K562 (cell line): ENCODE results near the gene ZNF749. TPM values are rescaled to one million over a fixed set of nuclear protein-coding genes. Genes with fewer than 3 reads are reported as not detected.

Experiments
- ADNP ChIP-seq: fragments of 200-800 bp; sonication (Bioruptor generic); IDR thresholded peaks from 2 replicates; pipeline ENCODE4 v1.6.1; 2016; ENCODE audit warnings: missing genetic modification characterization, missing compliant biosample characterization
- ASH1L ChIP-seq: fragments of 450-650 bp; IDR thresholded peaks from 2 replicates; pipeline ENCODE4 v1.6.1; 2018; ENCODE audit warnings: borderline replicate concordance, mild to moderate bottlenecking, low read depth; ENCODE audit not compliant: partially characterized antibody
- CBX5 ChIP-seq: IDR thresholded peaks from 2 replicates; pipeline ENCODE4 v1.6.1; 2014; ENCODE audit warnings: low read depth, borderline replicate concordance
- CHD1 ChIP-seq: fragments of 200-600 bp; sonication (generic); IDR thresholded peaks from one replicate; pipeline ENCODE4 v1.6.1; 2012; ENCODE audit warnings: mild to moderate bottlenecking, moderate library complexity, low read length, inconsistent platforms
- E2F1 ChIP-seq: sonication (generic); formaldehyde crosslinking; IDR thresholded peaks from 2 replicates; pipeline ENCODE4 v1.8.1; 2023; ENCODE audit warnings: mild to moderate bottlenecking, missing genetic modification reagents, moderate library complexity
- GTF2B ChIP-seq: IDR thresholded peaks from 2 replicates; pipeline ENCODE4 v1.6.1; 2011; ENCODE audit not compliant: insufficient read length; ENCODE audit errors: extremely low read depth
- KAT7 ChIP-seq: sonication (generic); formaldehyde crosslinking; IDR thresholded peaks from 2 replicates; pipeline ENCODE4 v1.8.0; 2022; ENCODE audit warnings: missing genetic modification reagents, mild to moderate bottlenecking, borderline replicate concordance
- MAX ChIP-seq: sonication (generic); formaldehyde crosslinking; IDR thresholded peaks from 2 replicates; pipeline ENCODE4 v1.9.0; 2022; ENCODE audit warnings: mild to moderate bottlenecking, missing genetic modification reagents
- MTA2 ChIP-seq: fragments of 450-650 bp; IDR thresholded peaks from 2 replicates; pipeline ENCODE4 v1.6.1; 2016; ENCODE audit warnings: low read depth
- MYC ChIP-seq, 2 experiments: fragments of 250-450 bp in 1 of 2; sonication (Bioruptor Pico) in 1 of 2; IDR thresholded peaks; 2 replicates each; pipeline versions ENCODE4 v1.5.1 to v1.6.1; 2012 to 2021; ENCODE audit warnings: low read depth in 2 of 2, borderline replicate concordance in 1 of 2, improper control_type of control experiment in 1 of 2, low read length in 1 of 2, mild to moderate bottlenecking in 1 of 2, moderate library complexity in 1 of 2
- NCOA1 ChIP-seq: fragments of 450-650 bp; IDR thresholded peaks from 2 replicates; pipeline ENCODE4 v1.6.1; 2016; ENCODE audit warnings: low read depth
- NEUROD1 ChIP-seq: fragments of 150-350 bp; IDR thresholded peaks from 2 replicates; pipeline ENCODE4 v1.6.1; 2014; ENCODE audit warnings: borderline replicate concordance, low read length, low read depth; ENCODE audit not compliant: partially characterized antibody
- NR0B1 ChIP-seq: fragments of 450-650 bp; IDR thresholded peaks from one replicate; pipeline ENCODE4 v1.6.1; 2018; ENCODE audit warnings: mild to moderate bottlenecking, moderate library complexity; ENCODE audit not compliant: partially characterized antibody
- NR3C1 ChIP-seq: sonication (generic); formaldehyde crosslinking; IDR thresholded peaks from 2 replicates; pipeline ENCODE4 v1.8.1; 2022; ENCODE audit warnings: missing genetic modification reagents
- PCBP1 ChIP-seq: fragments of 200-400 bp; formaldehyde crosslinking; IDR thresholded peaks from 2 replicates; pipeline ENCODE4 v1.6.1; 2018; ENCODE audit warnings: mild to moderate bottlenecking, low read depth, low read length; ENCODE audit not compliant: poor library complexity, severe bottlenecking
- POLR3G ChIP-seq: IDR thresholded peaks from 2 replicates; pipeline ENCODE4 v1.6.1; 2011; ENCODE audit not compliant: insufficient read length, insufficient replicate concordance; ENCODE audit errors: extremely low read depth
- SMAD1 ChIP-seq: fragments of 150-350 bp; IDR thresholded peaks from 2 replicates; pipeline ENCODE4 v1.6.1; 2014; ENCODE audit warnings: low read length, low read depth; ENCODE audit not compliant: partially characterized antibody
- SP1 ChIP-seq: sonication (generic); formaldehyde crosslinking; IDR thresholded peaks from 2 replicates; pipeline ENCODE4 v1.8.1; 2022; ENCODE audit warnings: mild to moderate bottlenecking, missing genetic modification reagents
- THAP7 ChIP-seq: fragments of 250-450 bp; sonication (Bioruptor Pico); IDR thresholded peaks from 2 replicates; pipeline ENCODE4 v1.5.0; 2021
- ZNF165 ChIP-seq: fragments of 250-450 bp; sonication (Bioruptor Pico); IDR thresholded peaks from 2 replicates; pipeline ENCODE4 v1.4.0; 2020; ENCODE audit warnings: borderline replicate concordance
- ZNF24 ChIP-seq: fragments of 450-650 bp; IDR thresholded peaks from 2 replicates; pipeline ENCODE4 v1.6.1; 2016
- ZNF444 ChIP-seq: fragments of 250-450 bp; sonication (Bioruptor Pico); IDR thresholded peaks from 2 replicates; pipeline ENCODE4 v1.4.0; 2020; ENCODE audit warnings: mild to moderate bottlenecking, moderate library complexity
- polyA plus RNA-seq, 8 experiments: library from polyadenylated mRNA; depleted of rRNA in 4 of 8; stranded (reverse) in 5 of 8; unstranded in 3 of 8; fragments of >200 nt; fragmentation: Nextera tagmentation in 2 of 8; fragmentation: Illumina TruSeq in 1 of 8; extraction: Ambion mirVana in 2 of 8; extraction: Trizol in 1 of 8; gene quantifications; 2 replicates each; pipeline versions ENCODE4 v1.2.1 to v1.2.3, GENCODE V29; 2011 to 2014; ENCODE audit warnings: inconsistent platforms in 1 of 8, missing spikeins in 1 of 8
- total RNA-seq, 7 experiments: library from RNA; depleted of rRNA in 6 of 7; stranded (reverse); fragments of >200 nt in 6 of 7; fragmentation: Illumina TruSeq in 2 of 7; extraction: Trizol in 2 of 7; gene quantifications; 2 replicates each; pipeline versions ENCODE4 v1.2.1 to v1.2.3, GENCODE V29; 2011 to 2021; ENCODE audit warnings: low replicate concordance in 1 of 7

ZNF749 gene
- total and polyA plus RNA-seq, 9 of the 15 experiments (the other 6 are each of a cell fraction or from before 2014, with no cell fraction given) = 5.3 to 33.2 (median 15.0) TPM

GRCh38 chr19:57435062-57435978, at the start of gene ZNF749 (continued):
- TF ChIP-seq ZNF24 (no peak), THAP7 (no peak), NCOA1 (no peak), ZNF165 (CRISPR knock-in tag) (no peak), MAX (0 out of 2 replicates have a peak, but pooled peaks have one; percentile 39), MTA2 (no peak), GTF2B (no peak), CBX5 (no peak), NR3C1 (no peak), SMAD1 (no peak), CHD1 (no peak), KAT7 (CRISPR knock-in tag) (no peak), ASH1L (no peak), POLR3G (no peak), MYC (IDR thresholded peaks at IDR 0.05; ENCODE audit: low read depth, low read length) (peak; percentile 81), MYC (CRISPR knock-in tag; IDR thresholded peaks at IDR 0.05; ENCODE audit: borderline replicate concordance, low read depth) (no peak), SP1 (peak; percentile 38; the same call in 1 of the 2 replicates), NEUROD1 (no peak), ZNF444 (CRISPR knock-in tag) (no peak), PCBP1 (no peak), E2F1 (CRISPR knock-in tag) (no peak), ADNP (tag) (no peak), NR0B1 (no peak)
